Inferior parietal cortex (tissue), 1 donor: ENCODE results near the gene MAK.
A peak's percentile ranks its signal among the peaks of the same experiment; 100 is the strongest.
"Not testable (repeated sequence)": the region's sequence is repeated elsewhere in the genome, so short reads cannot be mapped to it uniquely, and the experiment has no call there.

ENCODE experiments used
- DNase-seq: peaks from one replicate; pipeline ENCODE4 v3.0.0-alpha.2; 2016; ENCODE audit errors: extremely low spot score

MAK gene

DNA sequence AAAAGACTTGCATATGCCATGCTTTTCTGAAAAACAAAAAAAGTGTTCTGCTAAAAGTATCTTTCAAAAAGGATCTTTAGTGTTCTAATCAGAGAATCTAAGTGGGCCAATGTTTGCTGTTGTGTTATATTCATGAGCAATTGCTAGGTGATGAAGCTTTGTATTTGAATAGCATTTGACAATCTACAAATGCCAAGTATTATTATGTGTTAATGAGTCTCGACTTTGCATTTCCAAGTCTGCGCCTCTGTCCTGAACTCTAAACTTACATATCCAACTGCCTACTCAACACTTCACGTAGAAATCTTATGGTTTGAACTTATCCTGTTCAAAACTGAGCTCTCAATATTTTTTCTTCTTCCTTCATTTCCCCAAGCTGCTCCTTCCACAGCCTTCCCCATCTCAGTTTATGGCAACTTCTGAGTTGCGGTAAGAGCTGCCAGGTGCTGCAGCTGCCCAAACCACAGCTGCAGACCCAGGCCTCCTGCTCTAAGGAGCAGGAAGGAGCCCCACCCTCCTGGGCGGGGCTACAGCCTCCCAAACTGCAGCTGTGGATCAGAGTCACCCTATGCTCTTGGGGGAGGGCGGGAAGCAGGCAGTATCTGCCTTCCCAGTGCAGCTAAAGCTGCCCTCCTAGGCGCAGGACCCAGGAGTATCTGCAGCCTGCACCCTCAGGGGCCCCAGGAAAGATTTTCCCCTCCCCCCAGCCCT lies 16.7 kb upstream of the MAK start:
- no peak for DNase-seq

DNA sequence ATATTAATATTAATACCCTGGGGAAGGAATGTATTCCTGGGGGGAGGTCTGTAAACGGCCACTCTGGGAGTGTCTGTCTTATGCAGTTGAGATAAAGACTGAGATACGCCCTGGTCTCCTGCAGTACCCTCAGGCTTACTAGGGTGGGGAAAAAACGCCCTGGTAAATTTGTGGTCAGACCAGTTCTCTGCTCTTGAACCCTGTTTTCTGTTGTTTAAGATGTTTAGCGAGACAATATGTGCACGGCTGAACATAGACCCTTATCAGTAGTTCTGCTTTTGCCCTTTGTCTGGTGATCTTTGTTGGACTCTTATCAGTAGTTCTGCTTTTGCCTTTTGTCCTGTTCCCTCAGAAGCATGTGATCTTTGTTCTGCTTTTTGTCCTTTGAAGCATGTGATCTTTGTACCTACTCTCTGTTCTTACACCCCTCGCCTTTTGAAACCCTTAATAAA lies 15.5 kb upstream of the MAK start:
- DNase-seq = not testable (repeated sequence)

DNA sequence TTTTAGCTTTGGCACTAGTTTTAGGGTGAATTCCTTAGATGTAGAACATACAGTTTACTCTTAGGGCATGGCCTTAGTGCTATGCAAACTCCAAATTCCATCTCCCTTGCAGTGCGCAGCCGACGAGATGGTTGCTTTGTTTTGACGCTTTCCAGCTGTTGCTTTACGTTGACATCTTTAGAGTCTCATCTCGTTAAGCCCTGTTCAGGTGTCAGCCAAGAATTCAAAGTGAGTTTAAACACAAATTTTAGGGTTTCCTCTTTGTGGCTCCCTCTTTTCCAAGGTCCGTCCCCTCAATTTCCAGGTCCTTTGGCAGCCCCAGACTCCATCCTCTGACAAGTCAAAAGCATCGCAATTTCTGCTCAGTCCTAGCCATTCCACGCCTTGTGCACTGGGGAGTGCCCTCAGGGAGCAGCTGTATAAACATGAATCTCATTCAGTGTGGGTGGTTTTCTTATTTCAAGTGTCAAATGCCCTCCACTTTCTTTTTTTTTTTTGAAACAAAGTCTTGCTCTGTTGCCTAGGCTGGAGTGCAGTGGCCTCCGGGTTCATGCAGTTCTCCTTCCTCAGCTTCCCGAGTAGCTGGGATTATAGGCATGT lies 14.1 kb upstream of the MAK start:
- no peak for DNase-seq

DNA sequence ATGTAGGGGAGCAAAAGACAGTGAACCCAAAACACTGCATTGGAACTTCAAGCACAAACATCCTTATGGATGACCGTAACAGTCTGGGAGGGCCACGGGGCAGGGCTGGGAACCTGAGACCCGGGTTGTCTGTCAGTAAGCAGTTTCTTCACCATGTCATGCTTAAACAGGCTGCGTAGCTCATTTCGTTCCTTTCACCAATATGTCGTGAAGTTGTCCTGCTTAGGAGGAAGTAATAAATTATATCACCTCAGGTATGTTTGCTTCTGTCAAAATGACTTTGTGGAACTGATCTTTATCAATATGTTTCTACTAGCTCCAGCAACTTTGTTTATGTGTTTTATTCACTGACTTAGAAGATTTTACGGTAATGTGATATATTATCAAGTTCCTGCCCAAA lies 12.4 kb upstream of the MAK start:
- no peak for DNase-seq

DNA sequence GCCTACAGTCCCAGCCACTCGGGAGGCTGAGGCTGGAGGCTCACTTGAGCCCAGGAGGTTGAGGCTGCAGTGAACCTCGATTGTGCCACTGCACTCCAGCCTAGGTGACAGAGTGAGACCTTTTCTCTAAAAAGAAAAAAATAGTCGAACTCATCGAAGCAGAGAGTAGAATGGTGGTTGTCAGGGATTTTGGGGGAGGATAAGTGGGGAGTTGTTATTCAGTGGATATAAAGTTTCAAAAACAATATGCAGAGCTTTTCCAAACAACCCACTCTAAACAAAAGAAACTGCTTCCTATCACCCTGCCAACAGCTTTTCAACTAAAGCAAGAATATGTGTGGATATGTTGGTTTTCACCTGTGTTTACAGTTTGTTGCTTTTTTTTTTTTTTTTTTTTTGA lies 11.6 kb upstream of the MAK start:
- no peak for DNase-seq

DNA sequence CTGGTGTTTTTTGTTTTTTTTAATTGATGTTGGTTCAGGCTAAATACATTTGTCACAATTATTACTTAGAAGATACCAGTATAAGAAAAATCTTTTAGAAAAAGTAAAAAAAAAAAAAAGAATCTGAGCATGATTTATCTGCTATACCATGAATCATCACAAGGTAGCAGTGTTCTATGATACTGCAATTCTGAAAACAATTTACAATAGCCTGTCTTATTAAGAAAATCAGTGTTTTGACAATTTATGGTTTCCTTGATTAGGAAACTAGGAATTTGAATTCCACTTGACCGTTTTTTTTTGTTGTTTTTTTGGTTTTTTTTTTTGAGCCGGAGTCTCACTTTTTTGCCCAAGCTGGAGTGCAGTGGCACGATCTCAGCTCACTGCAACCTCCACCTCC lies 9.3 kb upstream of the MAK start:
- DNase-seq = no peak

DNA sequence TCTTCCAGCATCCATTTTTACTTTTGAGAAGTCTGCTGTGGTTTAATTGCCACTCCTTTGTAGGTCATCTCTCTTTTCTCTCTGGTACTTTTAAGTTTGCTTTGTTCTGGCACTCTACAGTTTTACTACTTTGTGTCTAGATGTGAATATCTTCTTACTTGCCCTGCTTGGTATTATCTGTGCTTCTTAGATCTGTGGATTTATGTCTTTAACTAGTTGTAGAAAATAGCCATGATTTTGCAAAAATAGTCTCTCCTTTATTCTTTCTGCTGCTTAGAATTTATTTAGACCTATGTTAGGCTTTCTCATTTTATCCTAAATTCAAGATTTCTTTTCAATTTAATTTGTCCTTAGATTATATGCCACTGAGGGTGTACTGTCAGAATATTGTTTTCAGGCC lies 5.2 kb upstream of the MAK start:
- DNase-seq = no peak

DNA sequence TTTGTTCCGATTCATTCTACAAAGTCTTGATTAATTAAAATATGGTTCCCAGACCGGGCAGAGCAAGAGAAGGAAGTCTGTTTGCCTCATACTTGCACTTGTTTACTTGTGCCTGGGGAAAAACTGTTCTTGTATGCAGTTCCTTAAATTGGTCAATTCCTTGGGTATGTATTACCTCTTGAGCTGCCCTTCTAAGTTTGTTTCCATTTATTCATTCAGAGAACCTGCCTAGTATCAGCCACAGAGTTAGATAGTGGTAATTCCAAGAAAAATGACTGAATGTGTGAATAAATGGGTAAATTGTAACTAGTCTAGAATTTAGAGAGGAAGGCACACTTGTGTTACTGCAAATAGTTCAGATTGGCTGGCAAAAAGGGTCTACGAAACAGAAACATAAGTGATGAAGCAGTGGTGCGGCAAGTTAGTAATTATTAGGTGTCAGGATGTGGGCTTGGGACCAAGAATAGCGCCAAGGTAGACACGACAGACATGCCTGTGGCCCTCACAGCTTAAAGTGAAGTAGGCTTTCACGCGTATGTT lies 525 bp upstream of the MAK start:
- no peak for DNase-seq

DNA sequence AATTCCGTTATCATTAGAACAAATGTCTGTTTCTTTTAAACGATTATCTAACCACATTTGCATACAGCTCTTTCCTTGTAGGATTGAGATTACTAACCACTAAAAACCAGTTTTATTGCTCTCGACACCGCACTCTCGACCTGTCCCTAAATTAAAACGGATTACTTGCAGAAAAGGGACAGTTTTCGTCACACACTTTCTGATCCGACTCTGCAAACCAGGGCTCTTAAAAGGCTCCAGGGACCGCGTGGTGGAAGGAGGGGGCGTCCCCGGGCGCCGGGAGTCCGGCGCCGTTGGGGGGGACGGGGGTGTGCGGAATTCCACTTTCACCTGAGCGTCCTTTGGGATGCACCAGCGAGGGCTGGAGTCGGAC lies 731 bp downstream of the MAK start:
- peak; percentile 25 for DNase-seq

DNA sequence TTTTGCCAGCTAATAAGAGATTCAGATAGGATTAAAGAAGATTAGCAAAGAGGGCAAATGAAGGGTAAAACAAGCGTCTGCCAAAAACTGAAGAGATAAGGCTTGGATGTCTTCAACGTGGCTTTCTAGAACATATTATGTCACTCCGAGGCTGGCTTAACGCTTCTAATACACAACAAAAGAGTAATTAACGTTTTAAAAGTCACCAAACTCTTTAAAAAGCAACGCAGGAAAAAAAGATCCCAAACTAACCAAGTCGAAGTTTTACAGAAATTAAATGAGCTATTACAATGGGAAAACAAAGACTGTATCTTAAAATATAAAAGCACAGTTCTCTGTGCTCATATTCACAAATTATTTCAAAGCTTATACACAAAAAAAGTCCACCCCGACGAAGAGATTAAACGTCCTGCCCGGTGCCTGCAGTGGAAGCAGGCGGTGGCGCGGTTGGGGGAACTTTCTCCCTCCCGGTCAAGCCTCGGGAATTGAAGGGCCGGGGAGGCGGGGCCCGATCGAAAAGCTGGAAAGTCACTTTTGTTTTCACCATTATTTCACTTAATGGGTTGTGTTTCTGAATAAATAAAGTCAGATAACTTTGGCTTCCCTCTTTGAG lies 1.2 kb downstream of the MAK start:
- peak; percentile 24 for DNase-seq

DNA sequence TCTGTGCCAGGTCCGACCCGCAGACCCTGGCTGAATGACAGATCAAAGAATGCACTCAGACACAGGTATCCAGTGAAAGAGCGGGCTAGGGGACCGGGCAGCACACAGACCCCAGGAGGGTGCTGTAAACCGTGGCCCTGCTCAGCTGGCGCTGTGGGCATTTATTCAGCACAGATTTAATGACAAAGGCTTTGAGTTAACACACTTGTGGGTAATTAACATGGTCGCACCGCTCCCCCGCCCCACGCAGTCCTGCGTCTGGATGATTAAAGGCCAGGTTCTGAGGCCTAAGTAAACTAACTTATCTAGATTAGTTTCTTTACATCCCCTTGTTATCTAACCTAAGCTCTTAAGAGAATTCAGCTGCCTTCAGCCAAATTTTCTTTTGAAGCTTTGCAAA lies 3.5 kb downstream of the MAK start:
- DNase-seq = no peak

DNA sequence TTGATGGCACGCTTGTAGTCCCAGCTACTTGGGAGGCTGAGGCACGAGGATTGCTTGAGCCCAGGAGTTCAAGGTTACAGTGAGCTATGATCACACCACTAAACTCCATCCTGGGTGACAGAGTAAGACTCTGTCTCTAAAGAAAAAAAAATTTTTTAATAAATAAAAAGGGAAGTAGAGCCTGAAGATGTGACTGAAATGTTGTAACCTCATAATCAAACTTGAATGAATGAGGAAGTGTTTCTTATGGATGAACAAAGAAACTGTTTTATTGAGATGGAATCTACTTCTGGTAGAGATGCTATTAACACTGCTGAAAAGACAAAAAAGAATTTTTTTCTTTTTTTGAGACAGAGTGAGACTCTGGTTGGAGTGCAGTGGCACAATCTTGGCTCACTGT lies 6.7 kb downstream of the MAK start:
- DNase-seq = no peak

DNA sequence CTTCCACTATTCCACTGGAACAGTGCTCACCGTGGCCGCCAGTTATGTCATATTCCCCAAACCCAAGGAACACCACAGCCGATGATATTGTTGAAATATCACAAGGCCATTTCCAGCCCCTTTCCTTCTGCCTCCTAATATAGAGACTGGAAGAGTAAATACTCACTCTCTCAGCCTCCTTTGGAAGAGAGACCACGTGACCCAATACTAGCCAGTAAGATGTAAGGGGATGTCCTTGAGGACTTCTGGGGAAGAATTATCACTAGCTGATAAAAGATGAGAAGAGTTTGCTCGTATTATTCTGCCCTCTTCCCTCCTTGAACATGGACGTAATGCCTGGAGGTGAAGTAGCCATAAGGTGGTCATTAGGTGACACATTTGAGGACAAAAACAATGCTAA lies 13.5 kb downstream of the MAK start:
- DNase-seq = no peak

DNA sequence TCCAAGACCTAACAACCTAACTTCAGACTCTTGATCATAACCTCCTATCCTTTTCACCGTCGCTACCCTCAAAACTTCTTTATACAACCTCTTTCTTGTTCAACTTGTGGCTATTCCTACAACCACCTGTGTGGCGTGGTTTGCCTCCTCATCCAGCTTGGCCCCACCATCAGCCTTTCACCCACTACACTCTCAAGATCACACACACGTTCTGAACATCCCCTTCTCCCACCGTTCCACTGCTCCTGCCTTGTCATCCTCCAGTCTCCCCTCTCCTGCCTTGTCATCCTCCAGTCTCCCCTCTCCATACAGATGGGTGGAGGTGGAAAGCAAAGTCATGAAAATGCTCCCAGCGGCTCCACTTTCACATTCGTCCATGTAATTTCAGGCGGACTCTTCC lies 14.0 kb downstream of the MAK start:
- no peak for DNase-seq

DNA sequence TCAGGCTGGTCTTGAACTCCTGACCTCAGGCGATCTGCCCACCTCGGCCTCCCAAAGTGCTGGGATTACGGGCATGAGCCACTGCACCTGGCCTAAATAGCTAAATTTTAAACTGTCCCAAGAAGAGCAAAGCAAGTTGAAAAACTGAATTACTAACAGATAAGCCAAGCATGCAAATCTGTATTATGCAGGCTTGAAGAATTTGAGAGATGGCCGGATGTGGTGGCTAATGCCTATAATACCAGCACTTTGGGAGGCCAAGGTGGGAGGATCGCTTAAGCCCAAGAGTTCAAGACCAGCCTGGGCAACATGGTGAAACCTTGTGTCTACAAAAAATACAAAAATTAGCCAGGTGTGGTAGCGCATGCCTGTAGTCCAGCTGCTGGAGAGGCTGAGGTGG lies 24.2 kb downstream of the MAK start:
- DNase-seq = not testable (repeated sequence)

DNA sequence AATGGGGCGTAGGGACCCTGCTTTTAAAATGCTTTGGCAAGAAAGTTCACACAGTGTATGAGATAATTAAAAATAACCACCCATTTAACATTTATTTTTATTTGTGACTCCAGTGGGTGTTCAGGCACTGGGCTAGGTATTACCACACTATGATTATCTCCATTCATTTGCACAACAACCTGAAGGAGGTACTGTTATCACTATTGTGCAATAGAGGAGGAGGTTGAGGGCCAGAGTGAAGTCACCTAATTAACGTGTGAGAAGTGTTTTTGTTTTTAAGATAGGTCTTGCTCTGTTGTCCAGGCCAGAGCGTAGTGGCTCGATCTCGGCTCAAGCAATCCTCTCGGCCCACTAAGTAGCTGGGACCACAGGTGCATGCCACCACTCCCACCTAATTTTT lies 29.2 kb downstream of the MAK start:
- DNase-seq = no peak

DNA sequence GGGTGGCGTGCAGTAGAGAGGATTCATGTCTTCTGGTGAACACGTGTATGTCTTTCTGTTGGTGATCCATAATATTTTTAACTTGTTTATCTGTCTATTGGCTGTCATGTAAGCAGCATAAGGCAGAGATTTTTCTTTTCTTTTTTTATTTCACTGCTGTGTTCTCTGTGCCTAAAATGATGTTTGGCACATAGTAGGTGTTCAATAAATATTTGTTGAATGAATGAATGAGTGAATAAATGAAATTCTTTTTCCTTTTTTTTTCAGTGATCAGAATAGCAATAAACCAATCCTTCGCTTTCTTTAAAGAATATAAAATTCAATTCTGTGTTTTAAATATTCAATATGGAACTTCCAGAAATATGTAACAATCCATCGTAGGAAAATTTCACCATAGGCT lies 30.0 kb downstream of the MAK start:
- no peak for DNase-seq

DNA sequence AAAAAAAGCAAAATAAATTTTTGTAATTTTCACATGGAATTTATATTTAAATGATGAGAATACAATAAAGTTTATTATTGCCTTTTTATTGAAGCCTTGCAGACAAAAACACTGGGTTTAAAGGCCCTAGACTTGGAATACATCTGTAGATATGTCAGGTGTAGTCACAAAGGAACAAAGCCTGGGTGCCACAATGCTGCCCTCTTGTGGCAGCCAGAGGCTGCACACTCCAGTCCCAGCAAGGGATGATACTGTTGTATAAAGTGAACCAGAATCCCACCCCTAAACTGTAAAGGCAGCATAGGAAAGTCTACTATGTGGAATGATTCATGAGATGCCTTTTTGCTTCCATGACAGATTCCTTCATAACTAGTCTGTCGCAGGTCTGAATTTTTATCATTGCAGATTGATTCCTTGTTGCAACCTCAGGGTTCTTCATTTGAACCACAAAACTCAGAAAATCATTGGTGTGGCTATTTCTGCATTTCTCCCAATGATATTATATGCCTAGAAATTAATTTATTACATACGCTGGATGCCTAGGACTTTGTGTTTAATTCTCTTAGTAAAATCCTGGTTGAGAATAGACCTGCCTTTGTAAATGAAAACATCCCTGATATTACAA lies 37.0 kb downstream of the MAK start:
- peak; percentile 77 for DNase-seq

DNA sequence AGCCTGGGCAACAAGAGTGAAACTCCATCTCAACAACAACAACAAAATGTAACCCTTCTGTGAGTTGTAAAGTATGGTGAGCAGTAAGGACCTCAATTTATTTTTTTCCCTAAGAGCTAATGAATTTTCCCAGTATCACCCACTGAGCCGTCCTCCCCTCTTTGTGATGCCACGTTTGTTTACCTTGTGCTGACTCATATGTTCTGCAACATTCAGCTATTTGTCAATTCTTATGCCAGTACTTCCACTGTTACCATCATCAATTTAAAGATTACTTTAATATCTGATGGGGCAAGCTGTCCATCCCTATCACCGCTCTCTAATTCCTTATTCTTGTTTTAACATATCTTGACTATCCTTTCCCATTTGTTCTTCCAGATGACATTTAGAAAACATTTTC lies 37.5 kb downstream of the MAK start:
- DNase-seq = no peak

DNA sequence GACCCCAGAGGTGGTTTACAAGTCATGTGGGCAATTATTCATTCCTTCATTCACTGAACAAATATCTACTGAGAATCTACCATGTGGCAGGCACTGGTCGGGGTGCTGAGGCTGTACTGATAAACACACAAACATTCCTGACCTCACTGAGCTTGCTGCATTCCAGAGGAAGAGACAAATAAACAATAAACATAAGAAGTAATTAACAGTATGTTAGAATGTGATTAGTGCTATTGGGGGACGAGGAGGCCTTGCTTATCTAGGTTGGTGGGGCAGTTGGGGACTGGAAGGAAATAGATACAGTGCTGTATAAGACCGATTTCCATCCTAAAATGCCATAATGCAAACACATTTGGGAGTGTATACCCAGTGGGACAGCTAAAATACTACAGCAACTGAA lies 44.1 kb downstream of the MAK start:
- DNase-seq = no peak

DNA sequence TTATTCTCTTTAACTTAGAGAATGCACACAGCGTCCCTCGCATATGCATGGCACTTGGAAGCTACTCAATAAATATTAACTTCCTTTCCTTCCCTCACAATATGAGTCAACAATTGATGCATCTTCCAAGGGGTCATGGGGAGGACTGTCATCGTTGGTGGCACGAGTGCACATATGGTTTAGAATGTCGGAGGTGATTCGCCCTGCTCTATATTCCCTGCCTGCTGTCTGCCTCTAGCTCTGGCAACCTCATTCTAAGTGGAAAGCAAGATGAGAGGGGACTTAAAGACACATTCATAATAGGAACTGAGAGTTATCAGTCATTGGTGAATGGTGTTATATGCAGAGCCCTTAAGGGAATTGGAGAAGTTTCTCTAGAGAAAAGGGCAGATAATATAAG lies 44.6 kb downstream of the MAK start:
- DNase-seq = no peak

DNA sequence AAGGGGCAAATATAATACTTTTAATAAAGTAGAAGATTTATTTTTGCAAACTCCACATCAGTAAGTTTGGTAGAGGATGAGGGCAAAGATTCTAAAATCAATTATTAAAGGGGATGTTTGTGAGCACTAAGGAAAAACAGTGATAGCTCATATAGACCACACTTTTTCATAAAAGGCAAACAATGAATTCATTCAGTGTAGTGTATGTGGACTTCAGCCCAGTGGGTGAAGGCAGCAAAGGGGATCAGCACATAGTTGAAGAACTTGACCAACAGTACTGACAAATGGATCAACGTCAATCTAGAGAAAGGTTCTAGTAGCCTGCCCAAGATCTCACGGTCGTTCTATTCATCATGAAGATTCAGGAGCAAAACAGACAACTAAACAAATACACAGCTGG lies 45.3 kb downstream of the MAK start:
- DNase-seq = no peak

DNA sequence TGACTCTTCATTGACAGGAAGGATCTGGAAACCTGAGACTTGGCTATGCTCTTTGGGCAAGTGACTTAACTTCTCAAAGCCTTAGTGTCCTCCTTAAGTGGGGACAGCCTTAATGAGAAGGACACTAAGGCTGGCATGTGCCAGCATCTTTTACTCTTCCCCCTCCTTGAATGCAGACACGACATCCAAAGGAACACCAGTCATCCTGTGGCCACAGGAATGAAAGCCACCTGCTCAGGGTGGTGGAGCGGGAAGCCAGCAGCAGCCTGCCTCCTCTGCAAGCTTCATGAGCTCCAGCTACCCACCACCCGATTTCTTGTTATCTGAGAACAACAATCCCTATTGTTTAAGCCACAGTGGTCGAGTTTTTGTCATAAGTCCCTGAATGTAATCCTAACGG lies 46.2 kb downstream of the MAK start:
- no peak for DNase-seq
